Endothelial cell (in vitro differentiated cells): ENCODE data around the gene DDTL. TPM values are rescaled to one million over a fixed set of nuclear protein-coding genes. Genes with fewer than 3 reads are reported as not detected.
"Not testable (repeated sequence)": the region's sequence is repeated elsewhere in the genome, so short reads cannot be mapped to it uniquely, and the experiment has no call there.

Experiments used
- DNase-seq: peaks from one replicate; pipeline ENCODE4 v3.0.0; 2021; ENCODE audit warnings: low spot score
- H3K27ac Mint-ChIP-seq: one replicate; pipeline ENCODE4 v1.8.0; 2021; ENCODE audit warnings: mixed read lengths, inconsistent platforms; ENCODE audit not compliant: unreplicated experiment
- H3K27me3 Mint-ChIP-seq: one replicate; pipeline ENCODE4 v1.8.0; 2021; ENCODE audit warnings: mild to moderate bottlenecking, moderate library complexity, mixed read lengths, inconsistent platforms; ENCODE audit not compliant: unreplicated experiment
- H3K36me3 Mint-ChIP-seq: one replicate; pipeline ENCODE4 v1.8.0; 2021; ENCODE audit warnings: mild to moderate bottlenecking, low read depth, mixed read lengths, inconsistent platforms; ENCODE audit not compliant: unreplicated experiment
- H3K4me1 Mint-ChIP-seq: one replicate; pipeline ENCODE4 v1.8.0; 2021; ENCODE audit warnings: mild to moderate bottlenecking, mixed read lengths, inconsistent platforms; ENCODE audit not compliant: unreplicated experiment
- H3K4me3 Mint-ChIP-seq: one replicate; pipeline ENCODE4 v1.8.0; 2021; ENCODE audit warnings: mild to moderate bottlenecking, mixed read lengths, inconsistent platforms; ENCODE audit not compliant: unreplicated experiment
- H3K9me3 Mint-ChIP-seq: one replicate; pipeline ENCODE4 v1.8.0; 2021; ENCODE audit warnings: mixed read lengths, inconsistent platforms; ENCODE audit not compliant: unreplicated experiment
- CTCF ChIP-seq: fragments of 200-600 bp; sonication (generic); IDR thresholded peaks from one replicate; pipeline ENCODE4 v1.5.0; 2021; ENCODE audit warnings: antibody characterized with exemption; ENCODE audit not compliant: unreplicated experiment
- total RNA-seq: library from RNA; stranded (reverse); fragmentation: NEBNext Ultra II Directional; extraction: Animal tissue kit (Norgen Biotek cat#: 25700); gene quantifications from one replicate; pipeline ENCODE4 v1.2.1, GENCODE V29; 2021; ENCODE audit not compliant: unreplicated experiment

DDTL gene
- total RNA-seq, 1 donor from 2014 or later, result 1.4 TPM

DNA sequence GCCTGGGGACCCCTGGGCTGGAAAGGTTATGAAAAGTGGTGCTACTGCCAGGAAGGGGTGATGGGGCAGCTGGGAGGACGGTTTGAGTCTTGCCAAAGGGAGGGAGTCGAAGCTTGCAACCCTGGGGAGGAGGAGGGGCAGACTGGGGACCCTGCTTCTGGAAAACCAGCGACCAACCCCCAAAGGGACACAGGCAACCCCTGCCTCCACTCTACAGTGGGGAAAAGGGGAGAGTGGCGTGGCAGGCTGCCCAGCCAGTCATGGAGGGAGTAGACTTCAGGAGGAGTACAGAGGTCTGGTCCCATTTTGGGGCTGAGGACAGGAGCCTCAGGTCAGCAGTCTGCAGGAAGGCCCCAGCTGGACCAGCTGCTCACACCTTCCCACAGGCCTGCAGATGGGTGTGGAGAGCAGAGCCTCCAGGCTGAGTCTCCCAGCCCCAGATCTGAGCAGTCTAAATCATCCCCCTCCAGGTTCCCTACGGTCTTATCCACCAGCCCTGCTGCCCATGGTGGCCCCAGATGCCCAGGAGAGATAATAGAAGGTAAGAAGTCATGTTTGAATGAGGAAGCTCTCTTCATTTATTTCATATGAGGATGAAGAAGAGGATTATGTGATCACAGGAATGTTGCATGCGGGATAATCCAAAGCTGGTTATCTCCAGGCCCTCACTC lies 4.3 kb downstream of the DDTL start:
- Mint-ChIP-seq H3K27ac (peak overlapping the region; percentile 36), H3K36me3 (peaks cover 15% of the 10 kb centered on the region), H3K27me3 (no peaks in the 10 kb centered on the region), H3K9me3 (no peaks in the 10 kb centered on the region), H3K4me3 (peak overlapping the region; percentile 23), H3K4me1 (peaks cover 3% of the 10 kb centered on the region)
- no peak for TF ChIP-seq CTCF
- DNase-seq, result no peak

GRCh38 chr22:23971927-23972326 lies 5.2 kb downstream of the DDTL start:
- not testable (repeated sequence) for H3K4me3 Mint-ChIP-seq, DNase-seq, H3K4me1 Mint-ChIP-seq, H3K27me3 Mint-ChIP-seq, H3K9me3 Mint-ChIP-seq, H3K27ac Mint-ChIP-seq
- H3K36me3 Mint-ChIP-seq, result peaks cover 15% of the 10 kb centered on the region

GRCh38 chr22:23974345-23974744 lies 7.7 kb downstream of the DDTL start, which contains the start of gene DDT:
Gene DDT (minus strand): TSS chr22:23974441. CDS start chr22:23974414, 27 bp downstream.
- not testable (repeated sequence) for H3K4me3 Mint-ChIP-seq, H3K27ac Mint-ChIP-seq, H3K4me1 Mint-ChIP-seq, DNase-seq, H3K27me3 Mint-ChIP-seq, H3K9me3 Mint-ChIP-seq
- H3K36me3 Mint-ChIP-seq, result peaks cover 15% of the 10 kb centered on the region

DNA sequence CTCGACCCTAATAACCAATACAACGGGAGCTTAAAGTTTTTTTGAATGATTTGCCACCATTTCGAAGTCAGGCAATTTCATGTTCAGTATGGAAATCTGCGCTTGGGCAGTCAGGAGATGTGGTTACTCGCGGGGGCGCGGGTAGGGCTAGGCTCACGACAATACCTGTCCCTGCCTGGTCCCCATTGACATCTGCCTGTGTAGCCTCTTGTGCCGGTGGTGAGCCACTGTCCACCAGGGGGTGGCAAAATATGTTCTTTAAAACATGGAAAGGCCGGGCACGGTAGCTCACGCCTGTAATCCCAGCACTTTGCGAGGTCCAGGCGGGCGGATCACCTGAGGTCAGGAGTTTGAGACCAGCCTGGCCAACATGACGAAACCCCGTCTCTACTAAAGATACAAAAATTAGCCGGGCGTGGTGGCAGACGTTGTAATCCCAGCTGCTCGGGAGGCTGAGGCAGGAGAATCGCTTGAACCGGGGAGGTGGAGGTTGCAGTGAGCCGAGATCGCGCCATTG lies 8.2 kb downstream of the DDTL start:
- not testable (repeated sequence) for DNase-seq, H3K4me3 Mint-ChIP-seq, H3K9me3 Mint-ChIP-seq, H3K4me1 Mint-ChIP-seq, H3K27ac Mint-ChIP-seq, H3K27me3 Mint-ChIP-seq
- peaks cover 12% of the 10 kb centered on the region for H3K36me3 Mint-ChIP-seq

- DNase-seq, H3K36me3 Mint-ChIP-seq, H3K27me3 Mint-ChIP-seq, H3K27ac Mint-ChIP-seq, H3K9me3 Mint-ChIP-seq, H3K4me1 Mint-ChIP-seq, H3K4me3 Mint-ChIP-seq: not testable (repeated sequence)
These were observed 10.6 kb downstream of the DDTL start for GRCh38 chr22:23977304-23977703.

DNA sequence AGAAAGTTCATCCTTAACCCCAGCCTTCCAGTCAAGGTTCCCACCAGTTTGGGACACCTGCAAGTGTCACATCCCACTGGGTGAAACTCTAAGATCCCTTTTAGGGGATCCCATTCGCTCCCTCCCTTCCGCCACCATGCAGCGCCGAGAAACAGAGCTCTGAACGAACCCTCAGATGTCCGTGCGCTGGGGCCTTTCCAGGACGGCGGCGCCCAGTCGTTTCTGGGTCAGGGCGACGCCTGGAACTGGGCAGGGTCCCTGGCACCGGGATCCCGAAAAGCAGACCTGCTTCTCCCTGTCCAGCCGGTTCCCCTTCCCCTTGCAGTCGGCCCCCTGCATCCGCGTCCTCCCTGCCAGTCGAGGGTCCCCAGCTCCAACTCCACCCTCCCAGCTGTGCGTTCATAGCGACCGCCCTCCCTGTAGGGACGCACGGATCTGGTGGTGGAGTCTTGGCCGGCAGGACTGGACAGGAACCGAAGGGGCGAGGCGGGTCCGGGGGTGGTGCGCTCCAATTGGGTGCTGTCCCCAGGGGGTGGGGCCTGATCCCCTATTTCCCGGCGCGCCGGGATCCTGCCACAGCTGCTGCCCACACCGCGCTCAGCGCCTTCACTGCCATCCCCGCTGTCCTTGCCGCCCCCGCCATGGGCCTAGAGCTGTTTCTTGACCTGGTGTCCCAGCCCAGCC lies 13.0 kb downstream of the DDTL start, which contains the start of gene GSTT2:
Gene GSTT2, plus strand, starts transcription at position 578 of the 684 bp plus-strand sequence.
- not testable (repeated sequence) for H3K27me3 Mint-ChIP-seq, H3K4me1 Mint-ChIP-seq, DNase-seq, H3K4me3 Mint-ChIP-seq, H3K36me3 Mint-ChIP-seq, H3K27ac Mint-ChIP-seq, H3K9me3 Mint-ChIP-seq

- not testable (repeated sequence) for H3K4me1 Mint-ChIP-seq, H3K4me3 Mint-ChIP-seq, H3K27ac Mint-ChIP-seq, H3K36me3 Mint-ChIP-seq, DNase-seq, H3K27me3 Mint-ChIP-seq, H3K9me3 Mint-ChIP-seq
These were observed 13.9 kb downstream of the DDTL start for GRCh38 chr22:23980567-23980966.

DNA sequence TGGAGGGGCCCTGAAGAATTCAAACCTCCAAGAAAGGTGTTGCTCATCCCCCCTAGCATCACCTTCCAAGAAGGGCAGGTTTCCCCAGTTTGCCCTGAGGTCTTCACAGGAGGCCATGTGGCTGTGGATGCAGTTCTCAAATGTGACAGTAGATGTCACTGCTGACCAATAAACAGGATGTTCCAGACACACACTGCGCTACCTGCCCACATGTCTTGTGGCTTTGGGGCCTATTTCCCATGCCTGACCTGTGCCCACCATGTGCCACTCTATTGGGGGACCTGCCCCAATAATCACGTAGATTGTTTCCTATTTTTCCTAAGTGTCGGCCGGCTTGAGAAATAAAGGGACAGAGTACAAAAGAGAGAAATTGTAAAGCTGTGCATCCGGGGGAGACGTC lies 17.7 kb downstream of the DDTL start:
- DNase-seq, result no peak
- Mint-ChIP-seq H3K4me1 (no peaks in the 10 kb centered on the region), H3K4me3 (no peak overlapping the region), H3K27ac (no peak overlapping the region), H3K9me3 (no peaks in the 10 kb centered on the region), H3K36me3 (no peaks in the 10 kb centered on the region), H3K27me3 (no peaks in the 10 kb centered on the region)
- TF ChIP-seq CTCF, result peak; percentile 28

DNA sequence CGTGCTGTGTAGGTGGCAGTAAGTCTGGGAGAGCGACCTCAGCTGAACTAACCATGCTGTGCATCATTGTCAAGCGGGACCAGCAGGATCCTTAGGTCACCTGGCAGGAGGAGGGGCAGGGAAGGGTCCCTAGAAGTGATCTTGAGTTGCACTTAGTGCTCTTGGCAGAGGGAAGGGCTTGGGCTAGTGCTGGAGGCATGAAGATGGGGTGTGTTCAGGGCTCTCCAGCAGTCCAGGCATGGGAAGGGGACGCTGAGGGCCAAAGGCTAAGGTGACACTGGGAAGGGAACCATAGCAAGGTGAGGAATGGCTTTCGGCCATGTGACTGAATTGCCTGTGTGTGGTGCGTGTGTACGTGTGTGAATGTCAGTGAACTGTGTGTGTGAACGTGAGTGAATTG lies 19.4 kb downstream of the DDTL start:
- not testable (repeated sequence) for H3K27me3 Mint-ChIP-seq, DNase-seq, H3K9me3 Mint-ChIP-seq, H3K36me3 Mint-ChIP-seq, H3K4me1 Mint-ChIP-seq, H3K4me3 Mint-ChIP-seq
- peak overlapping the region; percentile 71 for H3K27ac Mint-ChIP-seq

DNA sequence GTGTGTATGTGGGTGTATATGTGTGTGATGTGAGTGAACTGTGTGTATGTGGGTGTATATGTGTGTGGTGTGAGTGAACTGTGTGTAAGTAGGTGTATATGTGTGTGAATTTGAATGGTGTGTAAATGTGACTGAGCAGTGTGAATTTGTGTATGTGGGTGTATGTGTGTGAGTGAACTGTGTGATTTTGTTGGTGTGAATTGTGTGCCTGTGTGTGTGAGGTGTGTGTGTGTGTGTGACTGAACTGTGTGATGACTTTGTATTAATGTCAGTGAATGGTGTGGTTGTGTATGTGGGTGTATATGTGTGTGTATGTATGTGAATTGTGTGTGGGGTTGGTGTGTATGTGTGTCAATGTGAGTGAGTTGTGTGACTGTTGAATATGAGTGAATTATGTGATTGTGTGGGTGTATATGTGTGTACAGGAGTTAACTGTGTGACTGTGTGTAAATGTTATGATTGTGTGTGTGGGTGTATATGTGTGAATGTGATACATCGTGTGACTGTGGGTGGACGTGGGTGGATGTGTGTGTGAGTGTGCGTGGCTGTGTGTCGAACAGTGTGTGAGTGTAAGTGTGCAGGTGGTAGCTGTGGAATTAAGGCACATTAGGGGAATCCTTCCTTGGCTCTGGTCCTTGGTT lies 20.0 kb downstream of the DDTL start:
- not testable (repeated sequence) for H3K27me3 Mint-ChIP-seq, H3K36me3 Mint-ChIP-seq, H3K4me1 Mint-ChIP-seq, DNase-seq, H3K9me3 Mint-ChIP-seq, H3K4me3 Mint-ChIP-seq
- peak overlapping the region; percentile 71 for H3K27ac Mint-ChIP-seq
